K562 (cell line): ENCODE measurements around the gene UBE2L3. TPM values are rescaled to one million over a fixed set of nuclear protein-coding genes. Genes with fewer than 3 reads are reported as not detected.
A peak's percentile ranks its signal among the peaks of the same experiment; 100 is the strongest.

Source experiments
- ATAC-seq: fragments of 200-7000 bp; cut with Tn5 transposase; 3 replicates; pipeline ENCODE4 v1.9.1; 2020; ENCODE audit warnings: moderate library complexity
- BruUV-seq: library from RNA; stranded (reverse); fragments of 400-500 nt; replicated peaks from 2 replicates; lab custom pipeline; 2021; lab: Mats Ljungman, UMichigan
- CTCF ChIA-PET: fragments of 300-600 bp; formaldehyde crosslinking; extraction: SDS; loops from one replicate; lab custom pipeline; 2021; ENCODE audit warnings: low intra/inter-chr PET ratio; lab: Yijun Ruan, JAX
- POLR2A ChIA-PET: fragments of 300-600, 350-650 bp; sonication (Branson Sonifier 250); formaldehyde crosslinking; extraction: SDS; loops from one replicate; lab custom pipeline; 2021; ENCODE audit warnings: antibody characterized with exemption, inconsistent platforms; lab: Yijun Ruan, JAX
- DNase-seq, 4 experiments: peaks; one replicate each; pipeline versions ENCODE4 v3.0.0 to v3.0.0-alpha.2; 2011 to 2018; ENCODE audit warnings: low spot score in 3 of 4, mixed read lengths in 3 of 4; ENCODE audit errors: extremely low read depth in 1 of 4
- FAIRE-seq: peaks from 2 replicates; lab custom pipeline; 2011; peaks lifted over from hg19 to GRCh38; lab: Jason Lieb, UNC
- H2AFZ ChIP-seq: 2 replicates; pipeline ENCODE4 v1.6.0; 2011; ENCODE audit warnings: low read depth, low read length, control low read depth, inconsistent platforms
- H3K27ac ChIP-seq: fragments of 200-600 bp; 3 replicates; pipeline ENCODE4 v1.8.0; 2011; ENCODE audit warnings: low read depth, mild to moderate bottlenecking, control low read depth, inconsistent platforms, low read length, moderate library complexity, mixed read lengths; ENCODE audit errors: extremely low read depth
- H3K27me3 ChIP-seq, 2 experiments: fragments of 300-600 bp in 1 of 2; 2 replicates in 1 of 2; 3 replicates in 1 of 2; pipeline versions ENCODE4 v1.6.0 to v1.8.0; 2011; ENCODE audit warnings: inconsistent platforms in 2 of 2, low read length in 2 of 2, mild to moderate bottlenecking in 1 of 2, mixed read lengths in 1 of 2, moderate library complexity in 1 of 2; ENCODE audit not compliant: control insufficient read depth in 2 of 2, insufficient read depth in 2 of 2
- H3K36me3 ChIP-seq: fragments of 300-600 bp; 3 replicates; pipeline ENCODE4 v1.8.0; 2011; ENCODE audit warnings: mild to moderate bottlenecking, low read length, inconsistent platforms; ENCODE audit not compliant: control insufficient read depth, insufficient read depth
- H3K4me1 ChIP-seq, 2 experiments: fragments of 200-600 bp in 1 of 2; replicated peaks in 1 of 2; 2 replicates in 1 of 2; 3 replicates in 1 of 2; pipeline versions ENCODE4 v1.5.1 to v1.8.0; 2011; ENCODE audit warnings: inconsistent platforms in 2 of 2, low read length in 2 of 2, mild to moderate bottlenecking in 1 of 2, mixed read lengths in 1 of 2, moderate library complexity in 1 of 2; ENCODE audit not compliant: control insufficient read depth in 2 of 2, insufficient read depth in 2 of 2
- H3K4me2 ChIP-seq: 2 replicates; pipeline ENCODE4 v1.6.1; 2011; ENCODE audit warnings: low read length, control low read depth, inconsistent platforms, mixed read lengths; ENCODE audit not compliant: insufficient read depth
- H3K4me3 ChIP-seq: fragments of 200-600 bp; sonication (generic), shearing (Covaris generic); 2 replicates; pipeline ENCODE4 v1.5.1; 2016; ENCODE audit warnings: control low read depth, inconsistent platforms
- H3K79me2 ChIP-seq: fragments of 200-600 bp; 3 replicates; pipeline ENCODE4 v1.8.0; 2011; ENCODE audit warnings: low read length, inconsistent platforms; ENCODE audit not compliant: control insufficient read depth, insufficient read depth
- H3K9ac ChIP-seq, 2 experiments: 2 replicates each; pipeline versions ENCODE4 v1.6.0 to v1.6.1; 2011; ENCODE audit warnings: low read depth in 2 of 2, low read length in 2 of 2, control low read depth in 1 of 2, inconsistent platforms in 1 of 2, mild to moderate bottlenecking in 1 of 2, mixed read lengths in 1 of 2; ENCODE audit not compliant: insufficient read depth in 1 of 2
- H3K9me1 ChIP-seq: one replicate; pipeline ENCODE4 v1.6.0; 2011; ENCODE audit warnings: inconsistent platforms, mild to moderate bottlenecking, low read length, moderate library complexity; ENCODE audit not compliant: control insufficient read depth, insufficient read depth
- H3K9me3 ChIP-seq: replicated peaks from 2 replicates; pipeline ENCODE4 v1.5.1; 2011; ENCODE audit warnings: low read depth, low read length, inconsistent platforms; ENCODE audit not compliant: control insufficient read depth, insufficient read depth
- H4K20me1 ChIP-seq: replicated peaks from 2 replicates; pipeline ENCODE4 v1.6.1; 2011; ENCODE audit warnings: low read length, inconsistent platforms, mixed read lengths; ENCODE audit not compliant: control insufficient read depth, insufficient read depth
- AFF4 ChIP-seq: sonication (generic); formaldehyde crosslinking; IDR thresholded peaks from 2 replicates; pipeline ENCODE4 v1.8.0; 2023; ENCODE audit warnings: mild to moderate bottlenecking, missing genetic modification reagents
- BHLHE40 ChIP-seq: IDR thresholded peaks from 2 replicates; pipeline ENCODE4 v1.6.1; 2011; ENCODE audit warnings: low read length, improper control_type of control experiment
- CTCF ChIP-seq, 3 experiments: IDR thresholded peaks in 2 of 3; conservative IDR thresholded peaks in 1 of 3; 2 replicates each; pipeline ENCODE4 v1.5.1; 2011 to 2012; ENCODE audit warnings: low read length in 3 of 3, mild to moderate bottlenecking in 3 of 3, control low read depth in 2 of 3, improper control_type of control experiment in 1 of 3, inconsistent platforms in 1 of 3, low read depth in 1 of 3, mixed read lengths in 1 of 3, moderate library complexity in 1 of 3; ENCODE audit not compliant: insufficient read depth in 2 of 3
- JUND ChIP-seq, 2 experiments: IDR thresholded peaks; 2 replicates in 1 of 2; 3 replicates in 1 of 2; pipeline ENCODE4 v1.6.1; 2011; ENCODE audit warnings: borderline replicate concordance in 2 of 2, low read depth in 2 of 2, low read length in 2 of 2, improper control_type of control experiment in 1 of 2, missing biosample characterization in 1 of 2, missing genetic modification characterization in 1 of 2, missing genetic modification reagents in 1 of 2
- POLR2AphosphoS2 ChIP-seq: IDR thresholded peaks from 2 replicates; pipeline ENCODE4 v1.6.1; 2012; ENCODE audit warnings: low read length, improper control_type of control experiment
- RCOR1 ChIP-seq, 2 experiments: IDR thresholded peaks; 2 replicates each; pipeline ENCODE4 v1.6.1; 2012; ENCODE audit warnings: low read depth in 2 of 2, low read length in 2 of 2, borderline replicate concordance in 1 of 2, improper control_type of control experiment in 1 of 2
- STAT6 ChIP-seq: sonication (generic); formaldehyde crosslinking; IDR thresholded peaks from 2 replicates; pipeline ENCODE4 v1.8.1; 2023; ENCODE audit warnings: mild to moderate bottlenecking, missing genetic modification reagents
- ZNF384 ChIP-seq: IDR thresholded peaks from 2 replicates; pipeline ENCODE4 v1.6.1; 2012; ENCODE audit warnings: low read depth, low read length, improper control_type of control experiment
- WGBS: fragments of 100-300 bp; shearing (Covaris generic); methylation state at CpG from one replicate; pipeline ENCODE4 v1.1.6; 2016; ENCODE audit warnings: low coverage, mixed read lengths; ENCODE audit not compliant: insufficient coverage; ENCODE audit errors: missing lambda C conversion rate; 5-methylcytosine and 5-hydroxymethylcytosine counted together
- in situ Hi-C: fragments of 300-500 bp; cut with MboI; formaldehyde crosslinking; loops from 4 replicates; pipeline ENCODE4 v1.15.0; 2018; ENCODE audit warnings: inconsistent platforms, mixed read lengths
- intact Hi-C: fragments of 100-400 bp; cut with micrococcal nuclease; formaldehyde crosslinking; loops from 2 replicates; pipeline ENCODE4 v1.14.2; 2022
- polyA plus RNA-seq, 8 experiments: library from polyadenylated mRNA; depleted of rRNA in 4 of 8; stranded (reverse) in 5 of 8; unstranded in 3 of 8; fragments of >200 nt; fragmentation: Nextera tagmentation in 2 of 8; fragmentation: Illumina TruSeq in 1 of 8; extraction: Ambion mirVana in 2 of 8; extraction: Trizol in 1 of 8; gene quantifications; 2 replicates each; pipeline versions ENCODE4 v1.2.1 to v1.2.3, GENCODE V29; 2011 to 2014; ENCODE audit warnings: inconsistent platforms in 1 of 8, missing spikeins in 1 of 8
- total RNA-seq, 7 experiments: library from RNA; depleted of rRNA in 6 of 7; stranded (reverse); fragments of >200 nt in 6 of 7; fragmentation: Illumina TruSeq in 2 of 7; extraction: Trizol in 2 of 7; gene quantifications; 2 replicates each; pipeline versions ENCODE4 v1.2.1 to v1.2.3, GENCODE V29; 2011 to 2021; ENCODE audit warnings: low replicate concordance in 1 of 7

Gene UBE2L3
- total and polyA plus RNA-seq, 9 of the 15 experiments (the other 6 are each of a cell fraction or from before 2014, with no cell fraction given) = 215 to 625 (median 285) TPM

GRCh38 chr22:21622011-21622918 is 54.8 kb downstream of the UBE2L3 start:
- H3K79me2 ChIP-seq = peaks cover 88% of the 10 kb centered on the region
- peaks cover 20 to 50% of the 10 kb centered on the region in 2 experiments; a peak in 4 of 5 replicates for H3K4me1 ChIP-seq
- DNase-seq (peak in 1 of 4 experiments; percentile 45), FAIRE-seq (no peak), ATAC-seq (no peak)
- no peaks in the 10 kb centered on the region for H3K9me3 ChIP-seq
- peak overlapping the region in 1 of 2 experiments; percentile 7; a peak in 1 of 4 replicates for H3K9ac ChIP-seq
- H3K27me3 ChIP-seq = no peaks in the 10 kb centered on the region
- H4K20me1 ChIP-seq = peaks cover 80% of the 10 kb centered on the region
- BruUV-seq = TSS peak; percentile 26
- CTCF ChIA-PET = interaction anchor here (0.6 kb wide), 1 partner anchor 8 kb away, joined by 4 read pairs; no protein-coding TSS in a partner anchor
- H3K36me3 ChIP-seq = peaks cover 92% of the 10 kb centered on the region
- H3K9me1 ChIP-seq = peaks cover 40% of the 10 kb centered on the region
- no peak overlapping the region for H2AFZ ChIP-seq
- H3K4me3 ChIP-seq = no peak overlapping the region
- H3K4me2 ChIP-seq = no peak overlapping the region
- 74% methylated on average over 17 of the region's 17 CpGs for WGBS
- in situ Hi-C loops = no loop called here
- POLR2A ChIA-PET = interaction anchor here (0.6 to 76.8 kb wide), 9 partner anchors 3 to 1444 kb away, joined by 3 to 4622 read pairs (median 4); partner anchors contain the start of genes CCDC116, PPIL2, SDF2L1 and YDJC
- intact Hi-C loops = no loop called here
- no peak overlapping the region for H3K27ac ChIP-seq
- TF ChIP-seq JUND (IDR thresholded peaks at IDR 0.05; ENCODE audit: borderline replicate concordance, low read depth, low read length) (0 out of 2 replicates have a peak, but pooled peaks have one; percentile 25), JUND (tag; IDR thresholded peaks at IDR 0.05; ENCODE audit: borderline replicate concordance, low read depth, low read length) (no peak), ZNF384 (peak; percentile 40; the same call in 1 of the 2 replicates), POLR2AphosphoS2 (peak; percentile 81; the same call in 1 of the 2 replicates), AFF4 (CRISPR knock-in tag) (no peak), BHLHE40 (0 out of 2 replicates have a peak, but pooled peaks have one; percentile 20), STAT6 (0 out of 2 replicates have a peak, but pooled peaks have one; percentile 35), RCOR1 (IDR thresholded peaks at IDR 0.05; ENCODE audit: borderline replicate concordance in 1 of 2, low read depth in 2 of 2, low read length in 2 of 2) (0 out of 4 replicates have a peak, but pooled peaks of 1 of the 2 experiments have one; percentile 8), CTCF (IDR thresholded peaks at IDR 0.05 in 2 of 3, conservative IDR thresholded peaks at IDR 0.05 in 1 of 3; ENCODE audit: insufficient read depth in 2 of 3, low read depth in 1 of 3, low read length in 3 of 3) (0 out of 6 replicates have a peak, but pooled peaks of 1 of the 3 experiments have one; percentile 5)
